SU-DHL-6 (cell line): ENCODE results near the gene HNRNPU.

Source experiments
- H2AFZ ChIP-seq: fragments of 200-600 bp; sonication (generic); 2 replicates; pipeline ENCODE4 v1.6.1; 2014; ENCODE audit warnings: low read depth, mild to moderate bottlenecking, moderate library complexity, mixed read lengths, antibody characterized with exemption, low read length; ENCODE audit not compliant: severe bottlenecking
- H3F3A ChIP-seq: fragments of 200-600 bp; shearing (Covaris generic); 2 replicates; pipeline ENCODE4 v1.6.0; 2016; ENCODE audit warnings: antibody characterized with exemption, mild to moderate bottlenecking; ENCODE audit not compliant: insufficient read depth
- H3K27ac ChIP-seq: fragments of 200-600 bp; sonication (generic); 2 replicates; pipeline ENCODE4 v1.5.1; 2016; ENCODE audit warnings: low read depth, mild to moderate bottlenecking, low read length, moderate library complexity, mixed read lengths
- H3K27me3 ChIP-seq: fragments of 200-600 bp; sonication (generic), shearing (Covaris generic); 2 replicates; pipeline ENCODE4 v1.6.0; 2014; ENCODE audit warnings: mild to moderate bottlenecking, low read length
- H3K36me3 ChIP-seq: fragments of 200-600 bp; sonication (generic); 2 replicates; pipeline ENCODE4 v1.6.1; 2014; ENCODE audit warnings: mild to moderate bottlenecking, low read length, mixed read lengths
- H3K4me2 ChIP-seq: fragments of 300-600, 200-600 bp; shearing (Covaris generic), sonication (generic); 2 replicates; pipeline ENCODE4 v1.6.0; 2014; ENCODE audit warnings: low read length, low read depth, mild to moderate bottlenecking; ENCODE audit not compliant: poor library complexity, severe bottlenecking
- H3K4me3 ChIP-seq: fragments of 200-600 bp; sonication (generic); 2 replicates; pipeline ENCODE4 v1.5.1; 2014; ENCODE audit warnings: antibody characterized with exemption, low read length, mild to moderate bottlenecking, mixed read lengths; ENCODE audit not compliant: insufficient read depth, poor library complexity, severe bottlenecking
- H3K79me2 ChIP-seq: fragments of 200-600 bp; sonication (generic); 2 replicates; pipeline ENCODE4 v1.6.1; 2014; ENCODE audit warnings: mild to moderate bottlenecking, low read length, moderate library complexity; ENCODE audit not compliant: insufficient read depth
- H3K9ac ChIP-seq: fragments of 200-600 bp; sonication (generic); 2 replicates; pipeline ENCODE4 v1.7.0; 2014; ENCODE audit warnings: mild to moderate bottlenecking, low read length
- H3K9me2 ChIP-seq: fragments of 200-600 bp; sonication (generic); replicated peaks from 2 replicates; pipeline ENCODE4 v1.6.1; 2014; ENCODE audit warnings: low read length; ENCODE audit not compliant: insufficient read depth
- H3K9me3 ChIP-seq: fragments of 200-600 bp; sonication (generic); 2 replicates; pipeline ENCODE4 v1.6.1; 2014; ENCODE audit warnings: low read length, mixed read lengths; ENCODE audit not compliant: insufficient read depth
- H4K20me1 ChIP-seq: fragments of 200-600 bp; sonication (generic); 2 replicates; pipeline ENCODE4 v1.6.1; 2014; ENCODE audit warnings: low read depth, mild to moderate bottlenecking, antibody characterized with exemption, low read length, moderate library complexity, mixed read lengths
- EZH2phosphoT487 ChIP-seq: fragments of 200-600 bp; sonication (generic), shearing (Covaris generic); conservative IDR thresholded peaks from 2 replicates; pipeline ENCODE4 v1.6.1; 2018; ENCODE audit warnings: mild to moderate bottlenecking, antibody characterized with exemption, low read length, moderate library complexity, mixed read lengths
- TF ChIP-seq, protein P1 (sequence below): fragments of 200-600 bp; sonication (generic); IDR thresholded peaks from one replicate; pipeline ENCODE4 v1.5.1; 2017; ENCODE audit warnings: antibody characterized with exemption, mild to moderate bottlenecking, low read length, moderate library complexity; ENCODE audit not compliant: insufficient read depth, poor library complexity, severe bottlenecking

The HNRNPU gene

GRCh38 chr1:244840219-244840794 is 24.0 kb downstream of the HNRNPU start:
- TF ChIP-seq EZH2phosphoT487, result no peak
- TF ChIP-seq, protein P1, sequence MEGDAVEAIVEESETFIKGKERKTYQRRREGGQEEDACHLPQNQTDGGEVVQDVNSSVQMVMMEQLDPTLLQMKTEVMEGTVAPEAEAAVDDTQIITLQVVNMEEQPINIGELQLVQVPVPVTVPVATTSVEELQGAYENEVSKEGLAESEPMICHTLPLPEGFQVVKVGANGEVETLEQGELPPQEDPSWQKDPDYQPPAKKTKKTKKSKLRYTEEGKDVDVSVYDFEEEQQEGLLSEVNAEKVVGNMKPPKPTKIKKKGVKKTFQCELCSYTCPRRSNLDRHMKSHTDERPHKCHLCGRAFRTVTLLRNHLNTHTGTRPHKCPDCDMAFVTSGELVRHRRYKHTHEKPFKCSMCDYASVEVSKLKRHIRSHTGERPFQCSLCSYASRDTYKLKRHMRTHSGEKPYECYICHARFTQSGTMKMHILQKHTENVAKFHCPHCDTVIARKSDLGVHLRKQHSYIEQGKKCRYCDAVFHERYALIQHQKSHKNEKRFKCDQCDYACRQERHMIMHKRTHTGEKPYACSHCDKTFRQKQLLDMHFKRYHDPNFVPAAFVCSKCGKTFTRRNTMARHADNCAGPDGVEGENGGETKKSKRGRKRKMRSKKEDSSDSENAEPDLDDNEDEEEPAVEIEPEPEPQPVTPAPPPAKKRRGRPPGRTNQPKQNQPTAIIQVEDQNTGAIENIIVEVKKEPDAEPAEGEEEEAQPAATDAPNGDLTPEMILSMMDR, result no peak
- H3K4me2 ChIP-seq, result peak overlapping the region; percentile 29
- H3K4me3 ChIP-seq, result no peak overlapping the region
- H3K9me3 ChIP-seq, result no peaks in the 10 kb centered on the region
- no peak overlapping the region for H2AFZ ChIP-seq
- no peaks in the 10 kb centered on the region for H3K9me2 ChIP-seq
- H3F3A ChIP-seq, result peaks cover 87% of the 10 kb centered on the region
- peaks cover 38% of the 10 kb centered on the region for H3K36me3 ChIP-seq
- H3K79me2 ChIP-seq, result peaks cover 59% of the 10 kb centered on the region
- no peak overlapping the region for H3K9ac ChIP-seq
- peak overlapping the region; percentile 33; the same call in 1 of the 2 replicates for H3K27ac ChIP-seq
- no peaks in the 10 kb centered on the region for H4K20me1 ChIP-seq
- no peaks in the 10 kb centered on the region for H3K27me3 ChIP-seq

- H3K4me2 ChIP-seq, result peak overlapping the region; percentile 29
These were observed 24.7 kb downstream of the HNRNPU start for GRCh38 chr1:244839656-244840055.

DNA sequence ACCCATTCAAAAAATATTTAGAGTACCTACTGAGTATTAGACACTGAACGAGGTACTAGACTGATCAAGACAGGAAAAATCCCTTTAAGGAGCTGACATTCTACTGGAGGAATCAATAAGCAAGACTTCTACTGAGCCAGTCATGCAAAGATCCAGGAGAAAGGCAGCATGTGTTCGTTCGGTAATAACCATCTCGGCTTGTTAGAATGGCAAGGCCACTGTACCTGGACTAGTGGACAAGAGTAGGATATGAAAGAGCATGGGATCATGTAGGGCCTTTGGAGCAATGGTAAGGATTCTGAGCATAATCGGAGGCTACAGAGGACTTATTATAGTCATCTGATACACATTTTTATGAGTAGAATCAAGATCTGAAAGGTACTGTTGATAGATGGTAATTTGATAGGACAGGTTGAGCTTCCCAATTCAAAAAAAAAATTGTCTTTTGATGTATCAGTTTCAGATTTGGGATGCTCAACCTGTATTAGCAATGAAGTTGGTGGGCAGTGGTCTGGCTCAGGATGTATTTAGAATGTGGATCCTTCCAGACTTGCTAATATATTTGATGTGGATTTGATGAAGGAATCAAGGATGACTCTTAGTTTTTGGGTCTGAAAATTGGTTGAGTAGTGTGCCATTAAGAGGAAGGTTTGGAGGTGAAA is 26.6 kb downstream of the HNRNPU start:
- Histone ChIP-seq H3K27ac (peak overlapping the region; percentile 94), H3K9me3 (no peaks in the 10 kb centered on the region), H2AFZ (no peak overlapping the region), H3F3A (peaks cover 78% of the 10 kb centered on the region), H3K4me3 (peak overlapping the region; percentile 98), H3K36me3 (peaks cover 15% of the 10 kb centered on the region), H3K79me2 (peaks cover 59% of the 10 kb centered on the region), H3K9ac (peak overlapping the region; percentile 98), H4K20me1 (no peaks in the 10 kb centered on the region), H3K4me2 (peak overlapping the region; percentile 97), H3K9me2 (no peaks in the 10 kb centered on the region), H3K27me3 (no peaks in the 10 kb centered on the region)
- TF ChIP-seq, protein P1, result no peak
- TF ChIP-seq EZH2phosphoT487, result no peak

More at GRCh38 chr1:244839656-244840055, 24.7 kb downstream of the HNRNPU start:
- Histone ChIP-seq H3K9me2 (no peaks in the 10 kb centered on the region), H3K27me3 (no peaks in the 10 kb centered on the region), H3K4me3 (no peak overlapping the region), H3K27ac (peak overlapping the region; percentile 33; the same call in 1 of the 2 replicates), H3K36me3 (peaks cover 32% of the 10 kb centered on the region), H3K9ac (no peak overlapping the region), H4K20me1 (no peaks in the 10 kb centered on the region), H2AFZ (no peak overlapping the region), H3K9me3 (no peaks in the 10 kb centered on the region), H3F3A (peaks cover 83% of the 10 kb centered on the region), H3K79me2 (peaks cover 59% of the 10 kb centered on the region)
- no peak for TF ChIP-seq EZH2phosphoT487
- TF ChIP-seq, protein P1, result no peak
